GM12878 (cell line): ENCODE measurements around the gene LMOD1. TPM values are rescaled to one million over a fixed set of nuclear protein-coding genes. Genes with fewer than 3 reads are reported as not detected.

ENCODE experiments used
- ATAC-seq: fragments of 200-7000 bp; cut with Tn5 transposase; 3 replicates; pipeline ENCODE4 v1.9.1; 2020; ENCODE audit warnings: mild to moderate bottlenecking, moderate library complexity
- BruUV-seq: library from RNA; stranded (reverse); fragments of 400-500 nt; replicated peaks from 2 replicates; lab custom pipeline; 2021; lab: Mats Ljungman, UMichigan
- CTCF ChIA-PET: fragments of 300-600 bp; sonication (Branson Sonifier 250); formaldehyde crosslinking; extraction: SDS; loops from one replicate; lab custom pipeline; 2021; ENCODE audit warnings: inconsistent platforms; lab: Yijun Ruan, JAX
- POLR2A ChIA-PET: fragments of 350-600 bp; formaldehyde crosslinking; extraction: SDS; loops from one replicate; lab custom pipeline; 2021; ENCODE audit warnings: inconsistent platforms; lab: Charles Lee
- RAD21 ChIA-PET: fragments of 300-600 bp; sonication (Branson Sonifier 250); formaldehyde crosslinking; loops from one replicate; lab custom pipeline; 2023; ENCODE audit warnings: antibody characterized with exemption; ENCODE audit not compliant: unreplicated experiment; lab: Charles Lee
- SMC1A ChIA-PET: fragments of 300-600 bp; sonication (Branson Sonifier 250); formaldehyde crosslinking; loops from one replicate; lab custom pipeline; 2023; ENCODE audit not compliant: unreplicated experiment, uncharacterized antibody; lab: Charles Lee
- DNase-seq: peaks from one replicate; pipeline ENCODE4 v3.0.0-alpha.2; 2011; ENCODE audit warnings: low read depth, low spot score
- FAIRE-seq: peaks from 3 replicates; lab custom pipeline; 2011; peaks lifted over from hg19 to GRCh38; lab: Jason Lieb, UNC
- H2AFZ ChIP-seq: 2 replicates; pipeline ENCODE4 v1.6.0; 2011; ENCODE audit warnings: low read depth, low read length, control low read depth; ENCODE audit not compliant: control insufficient read depth
- H3K27ac ChIP-seq: 2 replicates; pipeline ENCODE4 v1.5.1; 2011; ENCODE audit warnings: control low read depth; ENCODE audit not compliant: control insufficient read depth, insufficient read depth
- H3K27me3 ChIP-seq, 2 experiments: replicated peaks in 1 of 2; 2 replicates each; pipeline versions ENCODE4 v1.6.0 to v1.6.1; 2011; ENCODE audit warnings: low read length in 1 of 2; ENCODE audit not compliant: control insufficient read depth in 2 of 2, insufficient read depth in 2 of 2
- H3K36me3 ChIP-seq, 2 experiments: 2 replicates each; pipeline ENCODE4 v1.5.1; 2011; ENCODE audit warnings: low read length in 1 of 2; ENCODE audit not compliant: control insufficient read depth in 2 of 2, insufficient read depth in 2 of 2
- H3K4me1 ChIP-seq: 2 replicates; pipeline ENCODE4 v1.6.1; 2011; ENCODE audit warnings: mild to moderate bottlenecking, low read length, moderate library complexity, mixed read lengths; ENCODE audit not compliant: control insufficient read depth, insufficient read depth
- H3K4me2 ChIP-seq: 2 replicates; pipeline ENCODE4 v1.6.0; 2011; ENCODE audit warnings: control low read depth; ENCODE audit not compliant: control insufficient read depth, insufficient read depth
- H3K4me3 ChIP-seq: fragments of 200-600 bp; sonication (generic); 2 replicates; pipeline ENCODE4 v1.5.1; 2016
- H3K79me2 ChIP-seq: 2 replicates; pipeline ENCODE4 v1.6.0; 2011; ENCODE audit warnings: low read length; ENCODE audit not compliant: control insufficient read depth, insufficient read depth
- H3K9ac ChIP-seq: 2 replicates; pipeline ENCODE4 v1.8.0; 2011; ENCODE audit warnings: low read length, control low read depth, mixed read lengths; ENCODE audit not compliant: control insufficient read depth, insufficient read depth
- H3K9me3 ChIP-seq: replicated peaks from 3 replicates; pipeline ENCODE4 v1.5.1; 2011; ENCODE audit warnings: mild to moderate bottlenecking, low read length; ENCODE audit not compliant: control insufficient read depth, insufficient read depth
- H4K20me1 ChIP-seq: 2 replicates; pipeline ENCODE4 v1.6.0; 2011; ENCODE audit not compliant: control insufficient read depth, insufficient read depth
- MLLT1 ChIP-seq: fragments of 450-650 bp; IDR thresholded peaks from 2 replicates; pipeline ENCODE4 v1.6.1; 2016; ENCODE audit warnings: mild to moderate bottlenecking
- RUNX3 ChIP-seq: IDR thresholded peaks from 2 replicates; pipeline ENCODE4 v1.6.1; 2012; ENCODE audit warnings: low read length, inconsistent platforms
- SIX5 ChIP-seq: IDR thresholded peaks from 2 replicates; pipeline ENCODE4 v1.6.1; 2011; ENCODE audit warnings: mild to moderate bottlenecking, low read depth, low read length, moderate library complexity; ENCODE audit not compliant: severe bottlenecking
- ZNF274 ChIP-seq: IDR thresholded peaks from one replicate; pipeline ENCODE4 v1.8.0; 2011; ENCODE audit not compliant: insufficient read length, insufficient read depth
- ZZZ3 ChIP-seq: IDR thresholded peaks from 2 replicates; pipeline ENCODE4 v1.6.1; 2011; ENCODE audit warnings: low read depth; ENCODE audit not compliant: control insufficient read depth, insufficient read length
- WGBS: methylation state at CpG from one replicate; pipeline ENCODE4 v1.1.6; 2016; ENCODE audit warnings: low lambda C conversion rate; ENCODE audit not compliant: insufficient replicate concordance, insufficient coverage; ENCODE audit errors: missing lambda C conversion rate; 5-methylcytosine and 5-hydroxymethylcytosine counted together
- in situ Hi-C: fragments of 300-500 bp; cut with MboI; formaldehyde crosslinking; loops from 9 replicates; pipeline ENCODE4 v1.14.3; 2018; ENCODE audit warnings: mixed read lengths
- intact Hi-C: fragments of 100-400 bp; cut with micrococcal nuclease; formaldehyde crosslinking; loops from one replicate; pipeline ENCODE4 v1.14.2; 2022; ENCODE audit not compliant: unreplicated experiment
- polyA plus RNA-seq, 11 experiments: library from polyadenylated mRNA; depleted of rRNA in 4 of 11; unstranded in 6 of 11; stranded (reverse) in 5 of 11; fragments of >200 nt; fragmentation: Nextera tagmentation in 4 of 11; fragmentation: Illumina TruSeq in 1 of 11; extraction: Ambion mirVana in 4 of 11; extraction: Trizol in 1 of 11; gene quantifications; 1 replicate in 1 of 11; 2 replicates in 10 of 11; pipeline versions ENCODE4 v1.2.1 to v1.2.3, GENCODE V29; 2011 to 2016; ENCODE audit warnings: inconsistent platforms in 2 of 11, missing spikeins in 2 of 11, low read depth in 1 of 11
- total RNA-seq, 4 experiments: library from RNA; depleted of rRNA in 3 of 4; stranded (reverse); fragments of >200 nt in 3 of 4; fragmentation: Illumina TruSeq in 1 of 4; extraction: Trizol in 1 of 4; gene quantifications; 2 replicates each; pipeline versions ENCODE4 v1.2.1 to v1.2.3, GENCODE V29; 2013 to 2021
- TF ChIP-seq, protein P1 (sequence below): fragments of 450-650 bp; IDR thresholded peaks from 2 replicates; pipeline ENCODE4 v1.6.1; 2017; ENCODE audit warnings: antibody characterized with exemption, mild to moderate bottlenecking, moderate library complexity
- TF ChIP-seq, protein P2 (sequence below): IDR thresholded peaks from 2 replicates; pipeline ENCODE4 v1.6.1; 2011; ENCODE audit warnings: low read depth, mild to moderate bottlenecking, low read length, moderate library complexity, borderline replicate concordance; ENCODE audit errors: extremely low read depth

LMOD1 gene
- total and polyA plus RNA-seq, 10 of the 15 experiments (the other 5 are each of a cell fraction or from before 2014, with no cell fraction given) = 0.15 TPM; not detected in 9

DNA sequence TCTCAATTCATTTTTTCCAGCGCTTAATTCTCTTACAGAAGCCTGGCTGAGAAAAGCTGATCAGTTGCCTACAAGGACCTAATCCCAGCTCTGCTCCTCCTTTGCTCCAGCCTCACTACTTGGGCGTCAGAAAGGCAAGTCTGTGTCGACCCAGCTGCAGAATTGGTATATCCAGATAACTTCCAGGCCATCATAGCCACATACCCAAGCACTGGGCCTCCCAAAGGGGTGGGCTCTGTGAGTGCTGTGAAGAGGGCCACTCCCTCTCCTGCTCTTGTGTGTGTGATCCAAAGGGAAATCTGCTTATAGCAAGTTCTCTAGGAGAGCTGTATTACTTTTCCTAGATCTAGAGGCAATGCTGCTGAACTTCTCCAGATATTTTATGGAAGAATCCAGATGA is 18.1 kb downstream of the LMOD1 start:
- H3K4me1 ChIP-seq = no peaks in the 10 kb centered on the region
- ChIA-PET RAD21 (no interaction called here), SMC1A (interaction anchor here (0.8 to 1.0 kb wide), 2 partner anchors 9 to 194 kb away, joined by 3 to 4 read pairs; no protein-coding TSS in a partner anchor)
- H3K9ac ChIP-seq = no peak overlapping the region
- DNase-seq (no peak), FAIRE-seq (no peak), ATAC-seq (no peak)
- H3K79me2 ChIP-seq = no peaks in the 10 kb centered on the region
- no peak overlapping the region for H3K4me2 ChIP-seq
- intact Hi-C loops = no loop called here
- H2AFZ ChIP-seq = no peak overlapping the region
- 39% methylated on average over 3 of the region's 3 CpGs for WGBS
- no peak overlapping the region for H3K4me3 ChIP-seq
- TF ChIP-seq, protein P1, sequence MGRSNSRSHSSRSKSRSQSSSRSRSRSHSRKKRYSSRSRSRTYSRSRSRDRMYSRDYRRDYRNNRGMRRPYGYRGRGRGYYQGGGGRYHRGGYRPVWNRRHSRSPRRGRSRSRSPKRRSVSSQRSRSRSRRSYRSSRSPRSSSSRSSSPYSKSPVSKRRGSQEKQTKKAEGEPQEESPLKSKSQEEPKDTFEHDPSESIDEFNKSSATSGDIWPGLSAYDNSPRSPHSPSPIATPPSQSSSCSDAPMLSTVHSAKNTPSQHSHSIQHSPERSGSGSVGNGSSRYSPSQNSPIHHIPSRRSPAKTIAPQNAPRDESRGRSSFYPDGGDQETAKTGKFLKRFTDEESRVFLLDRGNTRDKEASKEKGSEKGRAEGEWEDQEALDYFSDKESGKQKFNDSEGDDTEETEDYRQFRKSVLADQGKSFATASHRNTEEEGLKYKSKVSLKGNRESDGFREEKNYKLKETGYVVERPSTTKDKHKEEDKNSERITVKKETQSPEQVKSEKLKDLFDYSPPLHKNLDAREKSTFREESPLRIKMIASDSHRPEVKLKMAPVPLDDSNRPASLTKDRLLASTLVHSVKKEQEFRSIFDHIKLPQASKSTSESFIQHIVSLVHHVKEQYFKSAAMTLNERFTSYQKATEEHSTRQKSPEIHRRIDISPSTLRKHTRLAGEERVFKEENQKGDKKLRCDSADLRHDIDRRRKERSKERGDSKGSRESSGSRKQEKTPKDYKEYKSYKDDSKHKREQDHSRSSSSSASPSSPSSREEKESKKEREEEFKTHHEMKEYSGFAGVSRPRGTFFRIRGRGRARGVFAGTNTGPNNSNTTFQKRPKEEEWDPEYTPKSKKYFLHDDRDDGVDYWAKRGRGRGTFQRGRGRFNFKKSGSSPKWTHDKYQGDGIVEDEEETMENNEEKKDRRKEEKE = no peak
- no peak for TF ChIP-seq SIX5
- TF ChIP-seq, protein P2, sequence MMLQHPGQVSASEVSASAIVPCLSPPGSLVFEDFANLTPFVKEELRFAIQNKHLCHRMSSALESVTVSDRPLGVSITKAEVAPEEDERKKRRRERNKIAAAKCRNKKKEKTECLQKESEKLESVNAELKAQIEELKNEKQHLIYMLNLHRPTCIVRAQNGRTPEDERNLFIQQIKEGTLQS = no peak
- no peak for TF ChIP-seq ZZZ3
- TF ChIP-seq RUNX3 = no peak
- no peak for TF ChIP-seq ZNF274
- no peak for TF ChIP-seq MLLT1
- TF ChIP-seq, all 136 proteins: peak for 0
- no TSS peak for BruUV-seq
- Histone ChIP-seq H3K9me3 (no peaks in the 10 kb centered on the region), H3K27ac (no peak overlapping the region), H4K20me1 (no peaks in the 10 kb centered on the region), H3K36me3 (no peaks in the 10 kb centered on the region), H3K27me3 (no peaks in the 10 kb centered on the region; a peak in 2 of 4 replicates)
- in situ Hi-C loops = no loop called here
- CTCF ChIA-PET = interaction anchor here (1.2 to 2.7 kb wide), 2 partner anchors 8 to 32 kb away, joined by 3 to 11 read pairs; no protein-coding TSS in a partner anchor
- POLR2A ChIA-PET = no interaction called here
